ENCODE results near the gene GSTK1. TPM values are rescaled to one million over a fixed set of nuclear protein-coding genes. Genes with fewer than 3 reads are reported as not detected.

The GSTK1 gene
- total and polyA plus RNA-seq, 2 donors (not counting 1 experiment from before 2014, with no cell fraction given), result 181 to 315 TPM

DNA sequence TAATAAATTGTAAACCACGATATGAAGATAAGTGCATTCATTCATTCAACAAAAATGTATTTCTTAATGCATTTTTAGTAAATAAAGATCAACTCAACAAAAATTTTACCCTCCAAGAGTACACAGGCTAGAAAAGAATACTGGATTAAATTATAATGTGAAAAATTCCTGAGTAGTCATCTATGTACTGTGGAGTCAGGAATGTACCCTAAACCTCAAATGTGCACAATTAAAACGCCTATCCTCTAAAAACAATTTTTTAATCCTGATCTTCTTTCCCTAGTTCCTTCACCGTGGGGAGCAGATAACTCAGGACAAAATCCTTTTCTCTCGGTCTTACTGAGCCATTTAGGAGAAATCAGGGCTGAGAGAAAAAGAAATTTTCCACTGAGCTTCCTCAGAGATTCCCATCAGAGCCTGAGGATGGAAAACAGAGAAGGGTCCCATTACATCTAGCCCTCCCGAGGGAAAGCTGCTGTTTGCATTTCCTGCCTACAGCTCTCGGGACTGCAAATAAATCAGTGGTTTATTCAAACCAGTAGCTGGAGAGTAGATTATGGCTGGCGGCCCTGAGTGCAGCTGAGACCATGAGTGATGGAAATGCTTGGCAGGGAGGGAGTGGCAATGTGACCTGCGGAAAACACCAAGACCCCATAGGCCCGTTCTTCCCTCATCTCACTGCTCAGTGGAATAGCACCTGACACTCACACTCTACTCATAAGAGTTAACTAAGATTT, 34.0 kb upstream of the GSTK1 start:
- 89% methylated on average over 3 of the region's 9 CpGs for WGBS (ENCODE audit: insufficient coverage)
- Histone ChIP-seq H3K4me1 (ENCODE audit: control insufficient read depth in 2 of 2, insufficient read depth in 2 of 2, low read length in 2 of 2) (no peaks in the 10 kb centered on the region), H3K27me3 (replicated peaks in 1 of 4; ENCODE audit: control extremely low read depth in 1 of 4, control insufficient read depth in 3 of 4, insufficient read depth in 4 of 4, low read length in 3 of 4) (peaks cover 0 to 4% (median 0%) of the 10 kb centered on the region in 4 experiments), H2AFZ (ENCODE audit: insufficient read depth, low read depth, low read length, poor library complexity, severe bottlenecking) (no peak overlapping the region), H4K20me1 (ENCODE audit: control insufficient read depth, insufficient read depth, low read length, poor library complexity, severe bottlenecking) (no peaks in the 10 kb centered on the region), H3K4me3 (ENCODE audit: control extremely low read depth in 1 of 5, extremely low read depth in 1 of 5, insufficient read depth in 1 of 5, low read depth in 2 of 5, low read length in 4 of 5) (no peak overlapping the region), H3K9me3 (ENCODE audit: control extremely low read depth in 1 of 3, control insufficient read depth in 2 of 3, insufficient read depth in 1 of 3, low read length in 2 of 3) (no peaks in the 10 kb centered on the region), H3K79me2 (ENCODE audit: control insufficient read depth, insufficient read depth, low read length) (no peaks in the 10 kb centered on the region), H3K36me3 (replicated peaks in 1 of 2; ENCODE audit: control extremely low read depth in 1 of 2, control insufficient read depth in 1 of 2, extremely low read depth in 1 of 2, insufficient read depth in 2 of 2, low read length in 1 of 2) (no peaks in the 10 kb centered on the region), H3K9ac (ENCODE audit: low read length) (no peak overlapping the region), H3K27ac (ENCODE audit: low read length in 2 of 2) (no peak overlapping the region), H3K4me2 (replicated peaks; ENCODE audit: low read depth, low read length, poor library complexity, severe bottlenecking) (no peak overlapping the region)
- Mint-ChIP-seq H3K9me3 (ENCODE audit: insufficient read depth) (no peaks in the 10 kb centered on the region), H3K27me3 (peaks cover 4% of the 10 kb centered on the region), H3K27ac (no peak overlapping the region), H3K4me3 (no peak overlapping the region), H3K4me1 (no peaks in the 10 kb centered on the region)
- CTCF ChIA-PET, result interaction anchor here (0.9 to 1.9 kb wide), 3 partner anchors 9 to 14 kb away, joined by 3 to 10 read pairs (median 3); no protein-coding TSS in a partner anchor
- no peak for DNase-seq
- no peak for TF ChIP-seq EZH2 (IDR thresholded peaks at IDR 0.05; ENCODE audit: borderline replicate concordance, insufficient read depth, low read depth, low read length, poor library complexity, severe bottlenecking)
- TF ChIP-seq, protein P1, sequence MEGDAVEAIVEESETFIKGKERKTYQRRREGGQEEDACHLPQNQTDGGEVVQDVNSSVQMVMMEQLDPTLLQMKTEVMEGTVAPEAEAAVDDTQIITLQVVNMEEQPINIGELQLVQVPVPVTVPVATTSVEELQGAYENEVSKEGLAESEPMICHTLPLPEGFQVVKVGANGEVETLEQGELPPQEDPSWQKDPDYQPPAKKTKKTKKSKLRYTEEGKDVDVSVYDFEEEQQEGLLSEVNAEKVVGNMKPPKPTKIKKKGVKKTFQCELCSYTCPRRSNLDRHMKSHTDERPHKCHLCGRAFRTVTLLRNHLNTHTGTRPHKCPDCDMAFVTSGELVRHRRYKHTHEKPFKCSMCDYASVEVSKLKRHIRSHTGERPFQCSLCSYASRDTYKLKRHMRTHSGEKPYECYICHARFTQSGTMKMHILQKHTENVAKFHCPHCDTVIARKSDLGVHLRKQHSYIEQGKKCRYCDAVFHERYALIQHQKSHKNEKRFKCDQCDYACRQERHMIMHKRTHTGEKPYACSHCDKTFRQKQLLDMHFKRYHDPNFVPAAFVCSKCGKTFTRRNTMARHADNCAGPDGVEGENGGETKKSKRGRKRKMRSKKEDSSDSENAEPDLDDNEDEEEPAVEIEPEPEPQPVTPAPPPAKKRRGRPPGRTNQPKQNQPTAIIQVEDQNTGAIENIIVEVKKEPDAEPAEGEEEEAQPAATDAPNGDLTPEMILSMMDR (IDR thresholded peaks at IDR 0.05), result no peak
- POLR2A ChIA-PET, result no interaction called here
- no peak for ATAC-seq (ENCODE audit: low read depth)
- intact Hi-C loops (cut with micrococcal nuclease), result no loop called here

All from B cell (primary cell).